ENCODE results near the gene PCSK6.
"Not testable (repeated sequence)": the region's sequence is repeated elsewhere in the genome, so short reads cannot be mapped to it uniquely, and the experiment has no call there.

The PCSK6 gene

DNA sequence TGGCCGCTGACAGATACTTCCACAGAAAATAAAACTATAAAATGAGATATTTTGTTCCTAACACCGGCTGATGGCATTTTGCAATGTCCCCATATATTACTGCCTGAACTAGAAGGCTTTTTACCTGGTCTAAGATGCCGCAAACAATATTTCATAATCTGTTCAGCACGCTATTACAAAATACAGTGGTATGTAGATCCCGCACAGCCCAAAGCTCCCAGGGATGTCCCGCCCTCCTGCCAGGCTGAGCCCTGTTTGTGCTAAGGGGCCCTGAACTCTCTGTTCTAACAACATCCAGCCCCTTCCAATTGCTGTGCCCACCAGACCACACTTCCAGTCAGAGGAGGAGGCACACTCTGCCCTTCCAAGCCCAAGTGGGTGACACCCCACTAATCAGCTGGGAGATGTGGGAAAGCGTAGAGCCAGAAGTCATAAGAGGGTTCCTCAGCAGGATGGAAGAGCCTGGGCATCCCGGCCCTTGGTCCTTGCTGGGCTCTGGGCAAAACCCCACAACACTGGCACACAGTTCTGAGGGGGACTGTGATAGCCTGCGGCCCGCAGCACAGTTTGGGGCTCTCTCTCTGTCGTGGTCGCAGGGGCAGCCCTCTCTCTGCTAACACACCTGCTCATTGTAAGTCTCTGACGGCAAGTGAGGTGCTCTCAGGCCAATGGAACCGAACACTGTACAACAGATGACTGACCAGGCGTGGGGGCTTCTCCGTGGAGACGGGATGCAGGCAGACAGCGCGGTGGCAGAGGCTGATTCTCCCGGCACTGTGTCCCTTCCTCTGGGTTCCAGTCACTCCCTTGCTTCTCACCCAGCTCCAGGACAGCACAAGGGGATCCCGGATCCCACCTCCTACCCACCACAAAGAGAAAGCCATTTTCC, 55.2 kb downstream of the PCSK6 start:
- no peak for FAIRE-seq

GRCh38 chr15:101433396-101433795, 56.1 kb downstream of the PCSK6 start:
- FAIRE-seq (no peak), DNase-seq (ENCODE audit: low spot score) (no peak)

More for the DNA sequence above, 55.2 kb downstream of the PCSK6 start:
- DNase-seq (ENCODE audit: low spot score): no peak

DNA sequence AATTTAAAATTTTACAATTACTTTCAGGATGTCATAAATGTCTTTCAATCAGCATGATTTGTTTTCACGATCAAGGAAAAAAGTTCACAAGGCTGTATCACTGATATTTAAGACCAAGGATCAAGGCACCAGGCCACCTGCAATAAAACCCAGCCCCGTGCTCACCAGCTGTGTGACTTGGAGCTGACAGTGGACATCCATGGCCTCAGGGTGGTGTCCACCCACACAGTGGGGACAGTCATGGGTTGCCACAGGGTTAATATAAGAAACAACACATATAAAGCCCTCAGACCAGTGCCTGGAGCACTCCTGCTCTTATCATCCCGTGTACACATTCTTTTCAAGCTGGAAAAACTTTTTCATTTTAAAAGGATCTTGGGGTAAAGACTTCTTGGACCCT, 56.5 kb downstream of the PCSK6 start:
- FAIRE-seq (no peak), DNase-seq (ENCODE audit: low spot score) (no peak)

DNA sequence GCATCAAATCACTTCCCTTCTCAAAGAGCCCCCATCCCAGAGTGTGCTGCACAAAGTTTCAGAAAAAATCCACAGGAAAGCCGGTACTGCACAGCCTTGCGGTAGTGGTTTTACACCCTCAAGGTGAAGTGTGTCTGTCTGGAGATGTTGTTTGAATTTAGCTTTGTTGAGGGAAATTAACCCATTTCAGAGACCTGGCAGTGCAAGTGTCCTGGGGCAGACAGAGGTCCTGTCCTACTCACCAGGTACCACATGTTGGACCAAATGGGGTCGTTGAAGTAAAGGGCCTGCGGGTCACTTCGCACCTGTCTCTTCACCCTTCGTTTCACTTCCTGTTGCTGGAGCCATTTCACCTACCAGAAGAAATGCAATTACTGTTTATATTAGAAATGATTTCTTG, 57.8 kb downstream of the PCSK6 start:
- no peak for FAIRE-seq
- DNase-seq (ENCODE audit: low spot score): no peak

DNA sequence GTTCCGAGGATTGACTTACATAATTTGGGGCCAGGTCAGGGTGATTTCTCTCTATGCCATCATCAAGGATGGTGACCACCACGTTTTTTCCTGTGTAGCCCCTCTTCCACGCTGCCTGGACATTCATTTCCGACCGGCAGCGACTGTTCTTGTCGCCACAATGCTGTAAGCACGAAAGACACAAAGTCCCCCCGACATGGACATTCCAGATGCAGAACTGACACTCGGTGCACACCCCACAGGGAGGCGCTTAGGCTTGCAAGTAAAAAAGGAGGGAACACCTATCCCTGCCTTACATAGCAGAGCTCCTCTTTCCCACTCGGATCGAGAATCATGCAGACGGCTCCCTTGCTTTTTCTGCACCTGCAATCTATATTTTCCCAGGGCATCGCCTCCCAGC, 58.2 kb downstream of the PCSK6 start:
- no peak for DNase-seq (ENCODE audit: low spot score)
- FAIRE-seq: no peak

DNA sequence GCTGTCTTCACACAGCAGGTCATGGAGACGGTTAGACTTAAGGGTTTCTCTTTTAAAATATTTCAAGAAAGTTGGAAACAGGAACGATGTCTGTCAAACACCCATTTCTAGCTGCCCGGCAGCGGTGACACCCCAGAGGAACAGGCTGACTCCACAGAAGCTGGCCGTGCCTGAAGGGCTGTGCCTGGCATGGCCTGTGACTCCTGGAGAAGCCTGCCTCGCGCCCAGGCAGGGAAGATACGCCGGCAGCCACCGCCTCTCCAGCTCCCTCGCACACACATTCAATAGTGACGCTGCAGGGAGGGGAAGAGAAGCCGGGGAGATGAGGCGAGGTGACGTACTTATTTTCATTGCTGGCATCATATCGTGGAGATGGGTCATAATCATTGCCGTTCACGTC, 59.9 kb downstream of the PCSK6 start:
- DNase-seq (ENCODE audit: low spot score) (no peak), FAIRE-seq (no peak)

GRCh38 chr15:101429191-101429590, 60.3 kb downstream of the PCSK6 start:
- no peak for DNase-seq (ENCODE audit: low spot score)
- no peak for FAIRE-seq

GRCh38 chr15:101428758-101429157, 60.7 kb downstream of the PCSK6 start:
- DNase-seq (ENCODE audit: low spot score) (no peak), FAIRE-seq (no peak)

DNA sequence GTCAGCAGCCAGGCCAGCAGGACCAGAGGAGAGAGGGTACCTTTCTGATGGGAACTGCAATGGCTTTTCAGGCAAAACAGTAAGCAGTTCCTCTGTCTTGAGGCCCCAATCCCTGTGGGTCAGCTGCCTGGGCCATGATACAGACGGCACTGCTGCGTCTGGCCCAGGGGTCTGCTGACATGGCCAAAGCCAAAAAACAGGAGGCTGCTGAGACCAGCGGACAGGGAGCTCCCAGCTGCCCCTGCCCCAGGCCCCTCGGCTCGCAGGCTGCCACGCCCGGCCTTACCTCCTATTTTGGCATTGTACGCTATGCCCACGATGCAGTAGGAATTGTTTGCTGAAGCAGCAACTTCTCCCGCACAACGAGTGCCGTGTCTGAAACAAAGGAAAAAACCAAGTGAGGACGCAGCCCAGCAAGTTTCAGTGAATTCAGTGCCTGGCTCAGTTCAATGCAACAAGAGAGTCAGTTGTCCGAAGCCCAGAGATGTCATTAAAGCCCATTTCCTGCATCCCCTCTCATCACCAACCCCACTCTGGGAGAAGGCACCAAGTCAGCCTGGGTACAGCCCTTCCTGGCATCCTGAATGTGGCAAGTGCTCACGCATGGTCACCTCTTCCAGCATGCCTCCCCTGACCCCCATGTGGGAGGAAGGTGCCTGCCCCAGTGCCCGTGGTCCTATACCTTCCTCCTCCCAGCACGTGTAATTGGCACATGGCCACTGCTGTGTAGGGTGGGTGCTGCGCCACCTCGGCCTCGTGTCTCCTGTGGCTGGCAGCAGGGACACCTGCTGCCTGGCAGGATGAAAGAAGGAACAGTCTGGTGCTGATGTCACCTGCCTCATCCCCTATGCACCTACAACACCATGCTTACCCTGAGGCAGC, 61.7 kb downstream of the PCSK6 start:
- FAIRE-seq (peak; percentile 62), DNase-seq (ENCODE audit: low spot score) (no peak)

- FAIRE-seq: no peak
- no peak for DNase-seq (ENCODE audit: low spot score)
These were observed 62.7 kb downstream of the PCSK6 start for GRCh38 chr15:101426761-101427333.

- FAIRE-seq: no peak
These were observed 63.6 kb downstream of the PCSK6 start for GRCh38 chr15:101425787-101426365.

DNA sequence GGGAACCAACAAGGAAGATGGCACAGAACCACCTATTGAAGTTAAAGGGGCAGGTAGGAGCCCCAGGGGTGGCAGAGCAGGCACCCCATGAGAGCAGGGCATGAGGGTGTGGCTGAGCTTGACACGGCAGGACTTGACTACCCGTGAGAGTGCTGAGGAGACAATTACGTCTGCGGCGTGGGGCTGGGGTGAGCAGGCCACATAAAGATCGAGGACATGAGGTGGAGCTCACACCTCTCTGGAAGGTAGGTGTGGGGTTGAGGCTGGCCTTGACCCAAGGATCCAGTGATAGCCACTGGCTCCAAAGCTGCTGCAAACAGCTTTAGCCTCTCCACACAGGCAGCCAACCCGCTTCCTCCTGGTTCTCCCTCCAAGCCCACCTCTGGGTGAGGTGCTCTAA, 64.5 kb downstream of the PCSK6 start:
- no peak for FAIRE-seq
- DNase-seq (ENCODE audit: low spot score): no peak

More at GRCh38 chr15:101425787-101426365, 63.6 kb downstream of the PCSK6 start:
- DNase-seq (ENCODE audit: low spot score): no peak

DNA sequence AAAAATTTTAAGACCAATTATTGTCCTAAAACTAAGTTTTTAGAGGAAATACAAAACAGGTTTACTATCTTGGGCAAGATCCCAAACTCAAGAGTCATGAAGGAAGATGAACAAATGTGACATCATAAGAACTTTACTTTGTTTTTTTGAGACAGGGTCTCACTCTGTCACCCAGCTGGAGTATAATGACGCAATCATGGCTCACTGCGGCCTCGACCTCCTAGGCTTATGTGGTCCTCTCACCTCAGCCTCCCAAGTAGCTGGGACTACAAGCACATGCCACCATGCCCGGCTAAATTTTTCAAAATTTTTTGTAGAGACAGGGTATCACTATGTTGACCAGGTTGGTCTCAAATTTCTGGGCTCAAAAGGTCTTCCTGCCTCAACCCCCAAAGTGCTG, 69.3 kb downstream of the PCSK6 start:
- DNase-seq (ENCODE audit: low spot score): no peak
- no peak for FAIRE-seq

- not testable (repeated sequence) for DNase-seq (ENCODE audit: low spot score); FAIRE-seq
These were observed 73.0 kb downstream of the PCSK6 start for GRCh38 chr15:101416475-101416874.

DNA sequence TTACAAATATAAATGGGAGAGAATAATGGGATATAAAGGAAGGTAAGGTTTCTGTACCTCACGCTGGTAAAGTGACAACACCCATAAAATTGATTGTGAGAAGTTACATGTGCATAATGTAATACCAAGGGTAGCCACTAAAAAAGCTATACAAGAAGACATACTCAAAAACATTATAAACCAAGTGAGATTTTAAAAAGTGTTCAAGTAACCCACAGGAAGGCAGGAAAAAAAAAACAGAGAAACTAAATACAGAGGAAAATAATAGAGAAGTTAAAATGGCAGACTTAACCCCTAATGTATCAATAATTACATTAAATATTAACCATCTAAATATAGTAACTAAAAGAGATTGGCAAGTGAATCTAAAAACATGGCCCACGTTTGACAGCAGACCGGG, 76.3 kb downstream of the PCSK6 start:
- no peak for FAIRE-seq
- no peak for DNase-seq (ENCODE audit: low spot score)

DNA sequence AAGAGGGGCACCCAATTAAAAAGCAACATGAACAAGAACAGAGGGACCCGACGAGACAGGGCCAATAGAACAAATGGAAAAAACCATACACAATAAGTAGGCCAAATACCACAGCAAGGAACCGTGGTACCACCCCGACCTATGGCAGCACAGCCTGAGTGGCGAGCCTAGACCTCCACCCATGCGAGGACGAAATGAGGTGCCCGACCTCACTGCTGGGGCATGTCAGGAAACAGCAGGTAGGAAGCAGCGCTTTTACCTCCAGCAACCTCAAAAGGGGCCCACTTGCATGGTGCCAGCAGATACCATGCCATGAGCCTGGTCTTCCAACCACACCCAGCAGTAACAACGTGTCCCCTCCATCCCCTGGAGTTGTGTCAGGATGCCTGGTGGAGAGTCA, 77.9 kb downstream of the PCSK6 start:
- FAIRE-seq: no peak
- no peak for DNase-seq (ENCODE audit: low spot score)

DNA sequence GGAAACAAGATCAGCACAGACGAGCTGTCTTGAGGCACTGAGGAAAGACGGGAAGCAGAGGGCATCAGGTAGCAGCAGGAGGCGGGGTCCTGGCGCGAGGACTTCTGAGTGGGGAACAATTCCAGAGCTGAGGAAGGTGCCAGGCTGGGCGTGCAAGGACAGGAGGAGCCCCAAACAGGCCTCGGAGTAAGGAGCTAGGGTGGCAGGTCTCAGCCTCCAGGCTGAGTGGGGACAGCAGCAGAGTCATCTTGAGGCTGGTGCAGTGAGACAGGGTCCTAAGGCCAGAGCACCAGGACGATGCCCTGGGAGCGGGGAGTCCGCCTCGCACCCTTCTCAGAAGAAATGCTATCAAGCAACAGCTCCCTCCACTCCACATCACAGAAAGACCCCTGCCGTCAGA, 78.4 kb downstream of the PCSK6 start:
- DNase-seq (ENCODE audit: low spot score) (no peak), FAIRE-seq (no peak)

GRCh38 chr15:101410612-101411011, 78.9 kb downstream of the PCSK6 start:
- no peak for FAIRE-seq
- DNase-seq (ENCODE audit: low spot score): no peak

DNA sequence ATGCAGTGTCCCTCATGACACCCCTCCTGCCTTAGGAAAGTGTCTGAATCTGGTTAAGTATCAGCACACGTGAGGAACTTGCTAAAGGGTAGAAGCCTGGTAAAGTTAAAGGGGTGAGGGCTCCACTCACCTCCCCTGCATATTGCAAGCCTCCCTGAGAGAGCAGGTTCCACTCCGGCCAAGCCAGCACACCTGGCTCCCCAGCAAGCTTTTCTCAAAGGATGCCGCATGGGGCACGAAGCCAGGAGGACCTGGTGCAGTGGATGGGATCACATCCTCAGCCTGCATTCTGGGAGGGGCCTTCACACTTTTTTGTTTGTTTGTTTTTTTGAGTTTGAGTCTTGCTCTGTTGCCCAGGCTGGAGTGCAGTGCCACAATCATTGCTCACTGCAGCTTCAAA, 79.9 kb downstream of the PCSK6 start:
- FAIRE-seq (no peak), DNase-seq (ENCODE audit: low spot score) (no peak)

DNA sequence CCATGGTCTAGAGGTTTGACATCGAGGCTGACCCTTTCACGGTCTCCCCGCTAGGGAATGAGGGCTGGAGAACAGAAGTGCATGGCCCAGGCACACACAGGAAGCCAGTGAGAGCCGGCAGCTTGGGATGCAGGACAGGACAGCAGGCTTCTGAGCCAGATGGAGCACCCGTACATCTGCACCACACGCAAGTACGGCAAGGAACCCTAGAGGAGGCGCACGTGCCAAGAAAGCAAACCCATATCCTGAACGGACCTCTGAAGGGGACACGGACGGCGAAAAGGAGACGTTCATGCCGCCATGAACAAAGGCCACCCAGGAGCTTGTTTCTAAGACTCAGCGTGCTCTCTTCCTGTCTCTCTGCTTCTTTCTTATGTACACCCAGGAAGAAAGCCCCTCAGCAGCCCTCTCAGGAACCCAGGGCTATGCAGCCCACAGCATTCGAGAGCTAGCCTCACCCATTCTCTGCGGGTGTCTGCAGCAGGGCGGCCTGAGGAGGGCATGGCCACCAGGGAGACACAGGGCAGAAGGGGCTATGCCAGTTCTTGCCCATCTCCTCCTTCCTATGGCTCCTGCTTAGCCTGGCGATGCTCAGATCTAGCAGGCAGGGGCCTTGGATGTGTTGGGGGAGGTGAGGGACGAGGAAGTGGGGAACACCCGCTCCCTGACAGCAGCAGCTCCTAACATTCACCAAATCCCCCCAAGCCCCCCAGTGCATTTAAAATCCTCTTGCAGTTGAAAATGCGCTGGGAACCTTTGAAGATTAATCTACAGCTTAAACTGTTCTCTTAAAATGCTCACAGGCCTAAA, 81.3 kb downstream of the PCSK6 start:
- FAIRE-seq (no peak), DNase-seq (ENCODE audit: low spot score) (no peak)

DNA sequence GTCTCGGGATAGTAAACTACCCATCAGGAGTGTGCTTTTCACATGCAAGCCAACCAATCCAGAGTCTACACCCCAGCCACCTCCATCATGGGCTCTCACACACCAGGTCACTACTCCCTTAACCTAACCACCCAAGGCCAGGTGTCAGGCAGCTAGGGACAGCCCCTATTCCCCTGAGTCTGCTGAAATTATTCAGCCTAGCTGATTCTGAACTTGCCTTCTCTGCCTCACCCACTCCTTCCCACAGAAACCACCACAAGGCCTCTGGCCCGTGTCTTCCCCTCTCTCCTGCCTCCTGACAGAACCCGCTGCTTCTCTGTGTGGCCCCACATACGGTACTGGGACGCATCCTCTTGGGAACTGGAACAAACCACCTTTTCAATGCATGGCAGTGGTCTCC, 82.1 kb downstream of the PCSK6 start:
- DNase-seq (ENCODE audit: low spot score) (no peak), FAIRE-seq (no peak)
